22Rv1 (cell line): ENCODE results near the gene PCDHGA2.

ENCODE experiments used
- ZFX ChIP-seq: fragments of 450-650 bp; IDR thresholded peaks from 2 replicates; pipeline ENCODE4 v1.6.1; 2017; ENCODE audit warnings: antibody characterized with exemption, borderline replicate concordance
- TF ChIP-seq, protein P1 (sequence below): fragments of 450-650 bp; IDR thresholded peaks from 2 replicates; pipeline ENCODE4 v1.5.1; 2017; ENCODE audit warnings: mild to moderate bottlenecking

GRCh38 chr5:141322261-141322660 is 16.3 kb upstream of the PCDHGA2 start:
- TF ChIP-seq, protein P1, sequence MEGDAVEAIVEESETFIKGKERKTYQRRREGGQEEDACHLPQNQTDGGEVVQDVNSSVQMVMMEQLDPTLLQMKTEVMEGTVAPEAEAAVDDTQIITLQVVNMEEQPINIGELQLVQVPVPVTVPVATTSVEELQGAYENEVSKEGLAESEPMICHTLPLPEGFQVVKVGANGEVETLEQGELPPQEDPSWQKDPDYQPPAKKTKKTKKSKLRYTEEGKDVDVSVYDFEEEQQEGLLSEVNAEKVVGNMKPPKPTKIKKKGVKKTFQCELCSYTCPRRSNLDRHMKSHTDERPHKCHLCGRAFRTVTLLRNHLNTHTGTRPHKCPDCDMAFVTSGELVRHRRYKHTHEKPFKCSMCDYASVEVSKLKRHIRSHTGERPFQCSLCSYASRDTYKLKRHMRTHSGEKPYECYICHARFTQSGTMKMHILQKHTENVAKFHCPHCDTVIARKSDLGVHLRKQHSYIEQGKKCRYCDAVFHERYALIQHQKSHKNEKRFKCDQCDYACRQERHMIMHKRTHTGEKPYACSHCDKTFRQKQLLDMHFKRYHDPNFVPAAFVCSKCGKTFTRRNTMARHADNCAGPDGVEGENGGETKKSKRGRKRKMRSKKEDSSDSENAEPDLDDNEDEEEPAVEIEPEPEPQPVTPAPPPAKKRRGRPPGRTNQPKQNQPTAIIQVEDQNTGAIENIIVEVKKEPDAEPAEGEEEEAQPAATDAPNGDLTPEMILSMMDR = no peak
- TF ChIP-seq ZFX = no peak
